SKM-1 treated with dmso at 0.1 percent for 144 hours (cell line): Measurements from ENCODE around the gene CLEC2D.
A peak's percentile ranks its signal among the peaks of the same experiment; 100 is the strongest.
"Not testable (repeated sequence)": the region's sequence is repeated elsewhere in the genome, so short reads cannot be mapped to it uniquely, and the experiment has no call there.

Experiments used
- DNase-seq: peaks from one replicate; lab custom pipeline; 2025; ENCODE audit not compliant: unreplicated experiment; lab: John Stamatoyannopoulos, UW

Gene CLEC2D

GRCh38 chr12:9725213-9725870 is 55.8 kb downstream of the CLEC2D start:
- DNase-seq: no peak

- DNase-seq: no peak
Measured at GRCh38 chr12:9727813-9728212, 58.3 kb downstream of the CLEC2D start.

- DNase-seq: no peak
Measured at GRCh38 chr12:9729082-9729481, 59.6 kb downstream of the CLEC2D start.

- no peak for DNase-seq
Measured at GRCh38 chr12:9730011-9730410, 60.5 kb downstream of the CLEC2D start.

- DNase-seq: no peak
Measured at GRCh38 chr12:9730591-9730990, 61.1 kb downstream of the CLEC2D start.

- no peak for DNase-seq
Measured at GRCh38 chr12:9731393-9731792, 61.9 kb downstream of the CLEC2D start.

GRCh38 chr12:9731797-9732196 is 62.3 kb downstream of the CLEC2D start:
- DNase-seq: no peak

- DNase-seq: no peak
Measured at GRCh38 chr12:9732921-9733461, 63.5 kb downstream of the CLEC2D start, which contains the start of gene CLECL1. Gene CLECL1, minus strand, starts transcription at chr12:9733097.

GRCh38 chr12:9735601-9736000 is 66.1 kb downstream of the CLEC2D start:
- no peak for DNase-seq

- peak; percentile 40 for DNase-seq
Measured at GRCh38 chr12:9736936-9737705, 67.6 kb downstream of the CLEC2D start.

- not testable (repeated sequence) for DNase-seq
Measured at GRCh38 chr12:9738905-9739304, 69.4 kb downstream of the CLEC2D start.

GRCh38 chr12:9739404-9740105 is 70.0 kb downstream of the CLEC2D start:
- not testable (repeated sequence) for DNase-seq

- no peak for DNase-seq
Measured at GRCh38 chr12:9740106-9740750, 70.7 kb downstream of the CLEC2D start.

- no peak for DNase-seq
Measured at GRCh38 chr12:9741726-9742125, 72.2 kb downstream of the CLEC2D start.

GRCh38 chr12:9742661-9743060 is 73.1 kb downstream of the CLEC2D start:
- DNase-seq: no peak

- no peak for DNase-seq
Measured at GRCh38 chr12:9745199-9745598, 75.7 kb downstream of the CLEC2D start.
